IPS-20b (cell line): ENCODE data around the gene TGFBR2.

Experiments used
- H3K27ac ChIP-seq: one replicate; pipeline ENCODE4 v1.5.1; 2013; ENCODE audit warnings: low read length
- H3K27me3 ChIP-seq: 2 replicates; pipeline ENCODE4 v1.6.1; 2013; ENCODE audit warnings: mild to moderate bottlenecking, low read length, inconsistent platforms; ENCODE audit not compliant: insufficient read depth
- H3K36me3 ChIP-seq: 2 replicates; pipeline ENCODE4 v1.6.1; 2013; ENCODE audit warnings: low read depth, mild to moderate bottlenecking, inconsistent platforms, low read length, moderate library complexity; ENCODE audit not compliant: insufficient read depth
- H3K4me1 ChIP-seq: 2 replicates; pipeline ENCODE4 v1.6.1; 2013; ENCODE audit warnings: mild to moderate bottlenecking, control low read depth, inconsistent platforms, low read length, moderate library complexity; ENCODE audit not compliant: insufficient read depth
- H3K4me3 ChIP-seq: 2 replicates; pipeline ENCODE4 v1.5.1; 2013; ENCODE audit warnings: mild to moderate bottlenecking, low read length, inconsistent platforms
- H3K9ac ChIP-seq: 2 replicates; pipeline ENCODE4 v1.6.1; 2013; ENCODE audit warnings: low read depth, mild to moderate bottlenecking, inconsistent platforms, low read length, moderate library complexity
- H3K9me3 ChIP-seq: 2 replicates; pipeline ENCODE4 v1.6.1; 2013; ENCODE audit warnings: mild to moderate bottlenecking, low read depth, low read length, inconsistent platforms; ENCODE audit not compliant: insufficient read depth

The TGFBR2 gene

GRCh38 chr3:30656624-30657141 is 50.3 kb downstream of the TGFBR2 start:
- no peak overlapping the region for H3K4me3 ChIP-seq
- no peaks in the 10 kb centered on the region for H3K27me3 ChIP-seq
- H3K4me1 ChIP-seq = peaks cover 26% of the 10 kb centered on the region
- H3K9ac ChIP-seq = no peak overlapping the region
- H3K27ac ChIP-seq = no peak overlapping the region
- peaks cover 36% of the 10 kb centered on the region; the same call in 1 of the 2 replicates for H3K36me3 ChIP-seq
- H3K9me3 ChIP-seq = no peaks in the 10 kb centered on the region

- Histone ChIP-seq H3K9me3 (no peaks in the 10 kb centered on the region), H3K36me3 (peaks cover 31% of the 10 kb centered on the region; the same call in 1 of the 2 replicates), H3K27ac (no peak overlapping the region), H3K4me1 (peaks cover 26% of the 10 kb centered on the region), H3K4me3 (no peak overlapping the region), H3K9ac (no peak overlapping the region), H3K27me3 (no peaks in the 10 kb centered on the region)
Measured at GRCh38 chr3:30657914-30658313, 51.5 kb downstream of the TGFBR2 start.

- Histone ChIP-seq H3K4me1 (peaks cover 26% of the 10 kb centered on the region), H3K9ac (peak overlapping the region; percentile 6; the same call in 1 of the 2 replicates), H3K4me3 (no peak overlapping the region), H3K27me3 (no peaks in the 10 kb centered on the region), H3K36me3 (peaks cover 30% of the 10 kb centered on the region; the same call in 1 of the 2 replicates), H3K9me3 (no peaks in the 10 kb centered on the region), H3K27ac (peak overlapping the region; percentile 13)
Measured at GRCh38 chr3:30658328-30659052, 52.1 kb downstream of the TGFBR2 start.

GRCh38 chr3:30659270-30660130 is 53.1 kb downstream of the TGFBR2 start:
- no peaks in the 10 kb centered on the region for H3K9me3 ChIP-seq
- no peak overlapping the region for H3K4me3 ChIP-seq
- H3K9ac ChIP-seq = peak overlapping the region; percentile 6; the same call in 1 of the 2 replicates
- peaks cover 23% of the 10 kb centered on the region; the same call in 1 of the 2 replicates for H3K36me3 ChIP-seq
- no peak overlapping the region for H3K27ac ChIP-seq
- H3K4me1 ChIP-seq = peaks cover 30% of the 10 kb centered on the region
- H3K27me3 ChIP-seq = no peaks in the 10 kb centered on the region

- H3K4me1 ChIP-seq = peaks cover 37% of the 10 kb centered on the region
- no peak overlapping the region for H3K27ac ChIP-seq
- H3K9ac ChIP-seq = no peak overlapping the region
- H3K4me3 ChIP-seq = no peak overlapping the region
- H3K27me3 ChIP-seq = no peaks in the 10 kb centered on the region
- no peaks in the 10 kb centered on the region for H3K9me3 ChIP-seq
- H3K36me3 ChIP-seq = peaks cover 16% of the 10 kb centered on the region; the same call in 1 of the 2 replicates
Measured at GRCh38 chr3:30660136-30660535, 53.7 kb downstream of the TGFBR2 start.

- peaks cover 11% of the 10 kb centered on the region; the same call in 1 of the 2 replicates for H3K36me3 ChIP-seq
- no peaks in the 10 kb centered on the region for H3K9me3 ChIP-seq
- no peak overlapping the region for H3K4me3 ChIP-seq
- peaks cover 42% of the 10 kb centered on the region for H3K4me1 ChIP-seq
- H3K27me3 ChIP-seq = no peaks in the 10 kb centered on the region
- no peak overlapping the region for H3K27ac ChIP-seq
- no peak overlapping the region for H3K9ac ChIP-seq
Measured at GRCh38 chr3:30660656-30661055, 54.3 kb downstream of the TGFBR2 start.

GRCh38 chr3:30661098-30661873 is 54.9 kb downstream of the TGFBR2 start:
- Histone ChIP-seq H3K4me1 (peaks cover 47% of the 10 kb centered on the region), H3K36me3 (peaks cover 5% of the 10 kb centered on the region; the same call in 1 of the 2 replicates), H3K9ac (no peak overlapping the region), H3K27ac (no peak overlapping the region), H3K4me3 (no peak overlapping the region), H3K9me3 (no peaks in the 10 kb centered on the region), H3K27me3 (no peaks in the 10 kb centered on the region)

- no peaks in the 10 kb centered on the region for H3K36me3 ChIP-seq
- H3K27me3 ChIP-seq = no peaks in the 10 kb centered on the region
- H3K27ac ChIP-seq = no peak overlapping the region
- no peak overlapping the region for H3K4me3 ChIP-seq
- no peak overlapping the region for H3K9ac ChIP-seq
- H3K9me3 ChIP-seq = no peaks in the 10 kb centered on the region
- peaks cover 54% of the 10 kb centered on the region for H3K4me1 ChIP-seq
Measured at GRCh38 chr3:30662836-30663235, 56.4 kb downstream of the TGFBR2 start.

GRCh38 chr3:30663533-30664241 is 57.3 kb downstream of the TGFBR2 start:
- no peaks in the 10 kb centered on the region for H3K9me3 ChIP-seq
- no peak overlapping the region for H3K4me3 ChIP-seq
- H3K27ac ChIP-seq = no peak overlapping the region
- H3K36me3 ChIP-seq = no peaks in the 10 kb centered on the region
- no peaks in the 10 kb centered on the region for H3K27me3 ChIP-seq
- H3K4me1 ChIP-seq = peaks cover 53% of the 10 kb centered on the region
- no peak overlapping the region for H3K9ac ChIP-seq

GRCh38 chr3:30664459-30664858 is 58.1 kb downstream of the TGFBR2 start:
- Histone ChIP-seq H3K27ac (no peak overlapping the region), H3K4me3 (no peak overlapping the region), H3K9me3 (no peaks in the 10 kb centered on the region), H3K4me1 (peaks cover 45% of the 10 kb centered on the region), H3K9ac (no peak overlapping the region), H3K36me3 (no peaks in the 10 kb centered on the region), H3K27me3 (no peaks in the 10 kb centered on the region)

- Histone ChIP-seq H3K4me1 (peaks cover 42% of the 10 kb centered on the region), H3K4me3 (no peak overlapping the region), H3K27me3 (no peaks in the 10 kb centered on the region), H3K27ac (no peak overlapping the region), H3K36me3 (no peaks in the 10 kb centered on the region), H3K9me3 (no peaks in the 10 kb centered on the region), H3K9ac (no peak overlapping the region)
Measured at GRCh38 chr3:30664884-30665283, 58.5 kb downstream of the TGFBR2 start.
